ENCODE results near the gene B4GALT5.
"Not testable (repeated sequence)": the region's sequence is repeated elsewhere in the genome, so short reads cannot be mapped to it uniquely, and the experiment has no call there.

The B4GALT5 gene

DNA sequence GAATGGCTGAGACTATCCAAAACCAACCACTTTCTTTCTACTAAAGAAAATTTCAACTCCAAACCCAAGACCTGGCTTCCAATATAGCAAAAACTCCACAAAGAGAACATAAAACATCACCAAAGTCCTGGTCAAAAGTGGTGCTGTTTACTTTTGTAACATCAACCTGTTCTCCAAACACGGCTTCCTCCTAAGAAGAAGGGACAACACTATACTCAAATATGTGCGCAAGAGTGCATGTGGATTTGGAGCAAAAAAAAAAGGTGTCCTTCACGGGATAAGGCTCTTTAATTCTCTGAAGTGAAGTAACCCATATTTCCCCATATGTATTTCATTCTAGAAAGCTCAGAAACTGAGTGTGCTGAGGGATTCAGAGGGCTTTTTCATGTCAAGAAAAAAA lies 6.6 kb downstream of the B4GALT5 start:
- no peak overlapping the region for H3K4me3 ChIP-seq (IDR thresholded peaks at IDR 0.05; ENCODE audit: insufficient read depth, low read depth, low read length)
- peaks cover 54% of the 10 kb centered on the region for H3K79me2 ChIP-seq (ENCODE audit: insufficient read depth, low read depth)
- H2AFZ ChIP-seq (ENCODE audit: low read depth), result no peak overlapping the region
- TF ChIP-seq, protein P1, sequence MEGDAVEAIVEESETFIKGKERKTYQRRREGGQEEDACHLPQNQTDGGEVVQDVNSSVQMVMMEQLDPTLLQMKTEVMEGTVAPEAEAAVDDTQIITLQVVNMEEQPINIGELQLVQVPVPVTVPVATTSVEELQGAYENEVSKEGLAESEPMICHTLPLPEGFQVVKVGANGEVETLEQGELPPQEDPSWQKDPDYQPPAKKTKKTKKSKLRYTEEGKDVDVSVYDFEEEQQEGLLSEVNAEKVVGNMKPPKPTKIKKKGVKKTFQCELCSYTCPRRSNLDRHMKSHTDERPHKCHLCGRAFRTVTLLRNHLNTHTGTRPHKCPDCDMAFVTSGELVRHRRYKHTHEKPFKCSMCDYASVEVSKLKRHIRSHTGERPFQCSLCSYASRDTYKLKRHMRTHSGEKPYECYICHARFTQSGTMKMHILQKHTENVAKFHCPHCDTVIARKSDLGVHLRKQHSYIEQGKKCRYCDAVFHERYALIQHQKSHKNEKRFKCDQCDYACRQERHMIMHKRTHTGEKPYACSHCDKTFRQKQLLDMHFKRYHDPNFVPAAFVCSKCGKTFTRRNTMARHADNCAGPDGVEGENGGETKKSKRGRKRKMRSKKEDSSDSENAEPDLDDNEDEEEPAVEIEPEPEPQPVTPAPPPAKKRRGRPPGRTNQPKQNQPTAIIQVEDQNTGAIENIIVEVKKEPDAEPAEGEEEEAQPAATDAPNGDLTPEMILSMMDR (conservative IDR thresholded peaks at IDR 0.05; ENCODE audit: low read depth, low read length), result no peak
- H3K4me2 ChIP-seq, result no peak overlapping the region
- H3K27me3 ChIP-seq (ENCODE audit: insufficient read depth, low read depth), result no peaks in the 10 kb centered on the region
- peaks cover 16% of the 10 kb centered on the region for H4K20me1 ChIP-seq (ENCODE audit: insufficient read depth)
- H3K4me1 ChIP-seq (ENCODE audit: low read depth, poor library complexity, severe bottlenecking), result peaks cover 56% of the 10 kb centered on the region
- H3K36me3 ChIP-seq (ENCODE audit: insufficient read depth), result no peaks in the 10 kb centered on the region
- no peak overlapping the region for H3K9ac ChIP-seq
- H3K27ac ChIP-seq, result no peak overlapping the region

DNA sequence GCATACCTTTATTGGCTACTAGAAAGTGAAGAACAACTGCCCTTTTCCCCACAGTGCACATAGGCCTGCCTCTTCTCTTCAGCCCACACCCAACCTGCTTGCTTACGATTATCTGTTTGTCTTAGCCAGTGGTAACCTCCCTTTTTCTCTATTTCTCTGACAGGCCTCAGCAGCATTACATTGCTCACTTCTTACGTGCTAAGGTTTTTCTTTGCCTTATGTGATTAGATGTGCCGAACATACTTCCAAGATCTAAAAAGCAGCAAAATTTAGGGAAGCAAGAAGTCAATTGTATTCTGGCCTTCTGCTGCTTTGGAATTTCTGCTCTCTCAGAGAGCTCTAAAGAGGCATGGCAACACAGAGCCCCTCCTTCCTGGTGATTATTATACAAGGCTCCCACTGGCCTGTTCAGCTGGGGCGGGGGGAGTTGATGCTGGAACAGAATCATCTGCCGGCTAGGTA lies 7.0 kb downstream of the B4GALT5 start:
- Histone ChIP-seq H4K20me1 (ENCODE audit: insufficient read depth) (peaks cover 16% of the 10 kb centered on the region), H3K4me2 (no peak overlapping the region), H3K9ac (no peak overlapping the region)

GRCh38 chr20:49705893-49706292 lies 7.8 kb downstream of the B4GALT5 start:
- H3K27me3 ChIP-seq (ENCODE audit: insufficient read depth, low read depth); H3K27ac ChIP-seq; H3K9ac ChIP-seq; H3K4me3 ChIP-seq (IDR thresholded peaks at IDR 0.05; ENCODE audit: insufficient read depth, low read depth, low read length); H2AFZ ChIP-seq (ENCODE audit: low read depth); H3K36me3 ChIP-seq (ENCODE audit: insufficient read depth): not testable (repeated sequence)
- Histone ChIP-seq H3K4me2 (peak overlapping the region; percentile 17; the same call in 1 of the 2 replicates), H3K4me1 (ENCODE audit: low read depth, poor library complexity, severe bottlenecking) (peaks cover 59% of the 10 kb centered on the region), H4K20me1 (ENCODE audit: insufficient read depth) (peaks cover 16% of the 10 kb centered on the region), H3K79me2 (ENCODE audit: insufficient read depth, low read depth) (peaks cover 53% of the 10 kb centered on the region)

More for the DNA sequence above, 7.0 kb downstream of the B4GALT5 start:
- H3K36me3 ChIP-seq (ENCODE audit: insufficient read depth), result no peaks in the 10 kb centered on the region
- H3K4me3 ChIP-seq (IDR thresholded peaks at IDR 0.05; ENCODE audit: insufficient read depth, low read depth, low read length), result no peak overlapping the region
- H3K79me2 ChIP-seq (ENCODE audit: insufficient read depth, low read depth), result peaks cover 55% of the 10 kb centered on the region
- no peaks in the 10 kb centered on the region for H3K27me3 ChIP-seq (ENCODE audit: insufficient read depth, low read depth)
- H3K27ac ChIP-seq, result no peak overlapping the region
- H2AFZ ChIP-seq (ENCODE audit: low read depth), result no peak overlapping the region
- TF ChIP-seq, protein P1 (conservative IDR thresholded peaks at IDR 0.05; ENCODE audit: low read depth, low read length), result no peak
- peaks cover 56% of the 10 kb centered on the region for H3K4me1 ChIP-seq (ENCODE audit: low read depth, poor library complexity, severe bottlenecking)

DNA sequence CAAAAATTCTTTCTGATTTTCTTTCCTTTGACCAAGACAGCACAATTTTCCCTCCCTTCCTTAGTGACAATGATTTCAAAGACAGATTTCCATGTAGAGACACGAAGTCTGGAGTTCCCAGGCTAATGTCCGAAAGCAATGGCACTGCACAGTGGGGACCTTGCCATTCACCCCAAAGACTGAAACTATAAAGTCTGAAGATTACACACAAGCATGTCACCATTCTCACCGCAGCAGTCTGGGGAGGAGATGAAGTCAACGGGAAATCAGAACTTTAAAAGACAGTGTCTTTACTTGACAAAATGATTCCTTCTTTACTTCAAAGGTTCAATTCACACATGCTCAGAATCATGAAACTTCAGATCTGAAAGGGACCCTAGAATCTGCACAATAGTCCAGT lies 8.3 kb downstream of the B4GALT5 start:
- Histone ChIP-seq H3K27ac (no peak overlapping the region), H3K79me2 (ENCODE audit: insufficient read depth, low read depth) (peaks cover 53% of the 10 kb centered on the region; the same call in 1 of the 2 replicates), H3K27me3 (ENCODE audit: insufficient read depth, low read depth) (no peaks in the 10 kb centered on the region), H3K9ac (no peak overlapping the region), H2AFZ (ENCODE audit: low read depth) (no peak overlapping the region), H3K4me2 (peak overlapping the region; percentile 17; the same call in 1 of the 2 replicates), H3K36me3 (ENCODE audit: insufficient read depth) (no peaks in the 10 kb centered on the region), H4K20me1 (ENCODE audit: insufficient read depth) (peaks cover 16% of the 10 kb centered on the region), H3K4me1 (ENCODE audit: low read depth, poor library complexity, severe bottlenecking) (peaks cover 60% of the 10 kb centered on the region), H3K4me3 (IDR thresholded peaks at IDR 0.05; ENCODE audit: insufficient read depth, low read depth, low read length) (no peak overlapping the region)
- TF ChIP-seq, protein P1 (conservative IDR thresholded peaks at IDR 0.05; ENCODE audit: low read depth, low read length), result no peak

GRCh38 chr20:49704932-49705336 lies 8.7 kb downstream of the B4GALT5 start:
- H3K79me2 ChIP-seq (ENCODE audit: insufficient read depth, low read depth), result peaks cover 55% of the 10 kb centered on the region; the same call in 1 of the 2 replicates
- no peak overlapping the region for H3K27ac ChIP-seq
- no peaks in the 10 kb centered on the region for H3K27me3 ChIP-seq (ENCODE audit: insufficient read depth, low read depth)
- H3K4me2 ChIP-seq, result peak overlapping the region; percentile 17; the same call in 1 of the 2 replicates
- peaks cover 16% of the 10 kb centered on the region for H4K20me1 ChIP-seq (ENCODE audit: insufficient read depth)
- H3K9ac ChIP-seq, result no peak overlapping the region
- TF ChIP-seq, protein P1 (conservative IDR thresholded peaks at IDR 0.05; ENCODE audit: low read depth, low read length), result no peak
- H2AFZ ChIP-seq (ENCODE audit: low read depth), result no peak overlapping the region
- H3K4me1 ChIP-seq (ENCODE audit: low read depth, poor library complexity, severe bottlenecking), result peaks cover 60% of the 10 kb centered on the region
- no peaks in the 10 kb centered on the region for H3K36me3 ChIP-seq (ENCODE audit: insufficient read depth)
- no peak overlapping the region for H3K4me3 ChIP-seq (IDR thresholded peaks at IDR 0.05; ENCODE audit: insufficient read depth, low read depth, low read length)

All from KMS-11 (cell line).